HCT116 (cell line): ENCODE measurements around the gene HSD3B7. TPM values are rescaled to one million over a fixed set of nuclear protein-coding genes. Genes with fewer than 3 reads are reported as not detected.

Source experiments
- ATAC-seq: fragments of 200-7000 bp; cut with Tn5 transposase; 2 replicates; pipeline ENCODE4 v1.9.1; 2020; ENCODE audit warnings: mild to moderate bottlenecking, moderate library complexity
- BruUV-seq: library from RNA; stranded (reverse); fragments of 400-500 nt; replicated peaks from 2 replicates; lab custom pipeline; 2021; lab: Mats Ljungman, UMichigan
- CTCF ChIA-PET: fragments of 300-600 bp; sonication (Branson Sonifier 250); formaldehyde crosslinking; loops from one replicate; lab custom pipeline; 2021; ENCODE audit warnings: antibody characterized with exemption; lab: Charles Lee
- POLR2A ChIA-PET: fragments of 300-600, 350-600 bp; sonication (Branson Sonifier 250); formaldehyde crosslinking; loops from one replicate; lab custom pipeline; 2021; ENCODE audit warnings: antibody characterized with exemption; lab: Charles Lee
- RAD21 ChIA-PET, 2 experiments: fragments of 300-600 bp; sonication (Branson Sonifier 250); formaldehyde crosslinking; loops; one replicate each; lab custom pipeline; 2023; ENCODE audit warnings: low total read pairs in 2 of 2; ENCODE audit not compliant: uncharacterized antibody in 2 of 2, unreplicated experiment in 2 of 2, low non-redundant PET in 1 of 2; lab: Charles Lee
- DNase-seq: peaks from one replicate; pipeline ENCODE4 v3.0.0-alpha.2; 2010; ENCODE audit warnings: low read depth, low spot score
- H2AFZ ChIP-seq: fragments of 200-600 bp; shearing (Covaris generic), sonication (generic); 2 replicates; pipeline ENCODE4 v1.6.1; 2017; ENCODE audit warnings: low read depth, mixed run types, mixed read lengths, antibody characterized with exemption, low read length; ENCODE audit not compliant: poor library complexity, severe bottlenecking
- H3K27ac ChIP-seq: 2 replicates; pipeline ENCODE4 v1.5.1; 2012; ENCODE audit warnings: low read depth, low read length
- H3K27me3 ChIP-seq: fragments of 200-600 bp; sonication (generic); 2 replicates; pipeline ENCODE4 v1.6.1; 2016; ENCODE audit warnings: mixed run types, low read length, mixed read lengths; ENCODE audit not compliant: insufficient read depth
- H3K36me3 ChIP-seq, 2 experiments: fragments of 200-500 bp in 1 of 2; fragments of 200-600 bp in 1 of 2; sonication (Bioruptor generic) in 1 of 2; sonication (generic) in 1 of 2; 2 replicates each; pipeline versions ENCODE4 v1.5.1 to v1.6.1; 2014 to 2016; ENCODE audit warnings: low read length in 2 of 2, inconsistent platforms in 1 of 2, mixed read lengths in 1 of 2, mixed run types in 1 of 2; ENCODE audit not compliant: insufficient read depth in 2 of 2, control insufficient read depth in 1 of 2
- H3K4me1 ChIP-seq, 2 experiments: fragments of 200-600 bp in 1 of 2; sonication (generic) in 1 of 2; 2 replicates each; pipeline versions ENCODE4 v1.5.1 to v1.6.1; 2012 to 2017; ENCODE audit warnings: low read length in 2 of 2, inconsistent platforms in 1 of 2, mild to moderate bottlenecking in 1 of 2, mixed read lengths in 1 of 2, mixed run types in 1 of 2, moderate library complexity in 1 of 2; ENCODE audit not compliant: insufficient read depth in 2 of 2, control insufficient read depth in 1 of 2
- H3K4me2 ChIP-seq: fragments of 200-600 bp; sonication (generic); 2 replicates; pipeline ENCODE4 v1.6.1; 2017; ENCODE audit warnings: mixed run types, low read length, mixed read lengths
- H3K4me3 ChIP-seq, 2 experiments: fragments of 200-600 bp in 1 of 2; sonication (generic) in 1 of 2; replicated peaks in 1 of 2; 2 replicates each; pipeline ENCODE4 v1.5.1; 2011 to 2016; ENCODE audit warnings: low read length in 2 of 2, control low read depth in 1 of 2, low read depth in 1 of 2, mild to moderate bottlenecking in 1 of 2, mixed read lengths in 1 of 2, mixed run types in 1 of 2
- H3K79me2 ChIP-seq: fragments of 200-600 bp; sonication (generic); 2 replicates; pipeline ENCODE4 v1.6.1; 2017; ENCODE audit warnings: mild to moderate bottlenecking, mixed run types, low read length, moderate library complexity, mixed read lengths; ENCODE audit not compliant: insufficient read depth
- H3K9ac ChIP-seq: fragments of 200-600 bp; sonication (generic); 2 replicates; pipeline ENCODE4 v1.6.1; 2016; ENCODE audit warnings: low read length, mixed read lengths
- H3K9me2 ChIP-seq: fragments of 200-600 bp; sonication (generic), shearing (Covaris generic); 2 replicates; pipeline ENCODE4 v1.6.1; 2017; ENCODE audit warnings: mixed run types, mild to moderate bottlenecking, moderate library complexity; ENCODE audit not compliant: insufficient read depth
- H3K9me3 ChIP-seq, 2 experiments: fragments of 200-500 bp in 1 of 2; fragments of 200-600 bp in 1 of 2; sonication (Bioruptor generic) in 1 of 2; sonication (generic) in 1 of 2; 2 replicates each; pipeline ENCODE4 v1.6.1; 2014 to 2017; ENCODE audit warnings: low read length in 2 of 2, mixed read lengths in 2 of 2, inconsistent platforms in 1 of 2, low read depth in 1 of 2, mild to moderate bottlenecking in 1 of 2, mixed run types in 1 of 2, moderate library complexity in 1 of 2; ENCODE audit not compliant: control insufficient read depth in 1 of 2, insufficient read depth in 1 of 2
- H4K20me1 ChIP-seq: fragments of 200-600 bp; sonication (generic), shearing (Covaris generic); 2 replicates; pipeline ENCODE4 v1.6.1; 2017; ENCODE audit warnings: mixed run types, mild to moderate bottlenecking, moderate library complexity; ENCODE audit not compliant: insufficient read depth
- CTCF ChIP-seq, 3 experiments: fragments of 200-600 bp in 1 of 3; sonication (generic) in 1 of 3; IDR thresholded peaks in 2 of 3; conservative IDR thresholded peaks in 1 of 3; 2 replicates each; pipeline ENCODE4 v1.5.1; 2012 to 2017; ENCODE audit warnings: low read depth in 2 of 3, low read length in 2 of 3, antibody characterized with exemption in 1 of 3, borderline replicate concordance in 1 of 3, control low read depth in 1 of 3, mild to moderate bottlenecking in 1 of 3, mixed read lengths in 1 of 3, mixed run types in 1 of 3, moderate library complexity in 1 of 3; ENCODE audit not compliant: insufficient read depth in 1 of 3
- ELF1 ChIP-seq: IDR thresholded peaks from 2 replicates; pipeline ENCODE4 v1.6.1; 2012; ENCODE audit warnings: low read depth, borderline replicate concordance
- EZH2 ChIP-seq: fragments of 200-600 bp; sonication (generic); IDR thresholded peaks from 2 replicates; pipeline ENCODE4 v1.6.1; 2017; ENCODE audit warnings: antibody characterized with exemption, mixed run types
- POLR2AphosphoS5 ChIP-seq: IDR thresholded peaks from 2 replicates; pipeline ENCODE4 v1.6.1; 2011; ENCODE audit warnings: mild to moderate bottlenecking, low read depth, low read length, moderate library complexity
- YY1 ChIP-seq: IDR thresholded peaks from 2 replicates; pipeline ENCODE4 v1.6.1; 2011; ENCODE audit warnings: low read length, low read depth, moderate library complexity, mild to moderate bottlenecking; ENCODE audit not compliant: insufficient replicate concordance; ENCODE audit errors: extremely low read depth
- intact Hi-C: fragments of 100-400 bp; cut with micrococcal nuclease; formaldehyde crosslinking; loops from 2 replicates; pipeline ENCODE4 v1.10.0; 2022
- total RNA-seq: library from RNA; stranded (reverse); gene quantifications from one replicate; pipeline ENCODE4 v1.2.1, GENCODE V29; 2021; ENCODE audit not compliant: unreplicated experiment

The HSD3B7 gene
- total RNA-seq, 1 experiment from 2014 or later = 8.6 TPM

GRCh38 chr16:30953511-30954124, 31.4 kb upstream of the HSD3B7 start:
- Histone ChIP-seq H3K4me3 (no peak overlapping the region), H2AFZ (no peak overlapping the region), H3K9me3 (no peaks in the 10 kb centered on the region), H3K79me2 (peaks cover 7% of the 10 kb centered on the region), H3K9me2 (no peaks in the 10 kb centered on the region), H4K20me1 (no peaks in the 10 kb centered on the region), H3K27ac (peak overlapping the region; percentile 17), H3K9ac (no peak overlapping the region), H3K4me1 (peaks cover 29 to 47% of the 10 kb centered on the region in 2 experiments), H3K4me2 (peak overlapping the region; percentile 41), H3K27me3 (no peaks in the 10 kb centered on the region), H3K36me3 (no peaks in the 10 kb centered on the region)
- POLR2A ChIA-PET = interaction anchor here (1.0 to 1.3 kb wide), 3 partner anchors 12 to 226 kb away, joined by 3 to 4 read pairs (median 4); partner anchors contain the start of genes FUS, ZNF646 and ZNF668
- peak; percentile 47 for ATAC-seq
- DNase-seq = peak; percentile 71
- BruUV-seq = no TSS peak
- peak; percentile 11 for TF ChIP-seq YY1
- no peak for TF ChIP-seq ELF1
- peak in 2 of 3 experiments; percentile 84 to 87; a peak in 4 of 6 replicates for TF ChIP-seq CTCF (IDR thresholded peaks at IDR 0.05 in 2 of 3, conservative IDR thresholded peaks at IDR 0.05 in 1 of 3; ENCODE audit: borderline replicate concordance in 1 of 3, insufficient read depth in 1 of 3, low read depth in 2 of 3, low read length in 2 of 3)
- intact Hi-C loops = loop anchor here (10.0 kb wide), 2 partner anchors 141 to 491 kb away; partner anchors contain the start of genes VKORC1 and ZNF843
- RAD21 ChIA-PET = interaction anchor here in 1 of 2 experiments (0.8 kb wide), 2 partner anchors 189 to 506 kb away, joined by 3 to 4 read pairs; partner anchors contain the start of gene ARMC5
- CTCF ChIA-PET = interaction anchor here (0.7 to 3.1 kb wide), 25 partner anchors 9 to 915 kb away, joined by 3 to 18 read pairs (median 4); partner anchors contain the start of genes ARMC5, DCTPP1, KAT8 and TRIM72

GRCh38 chr16:30954993-30955392, 30.0 kb upstream of the HSD3B7 start:
- BruUV-seq = no TSS peak
- no peak overlapping the region for H3K4me3 ChIP-seq

More at GRCh38 chr16:30954993-30955392, 30.0 kb upstream of the HSD3B7 start:
- ChIA-PET CTCF (interaction anchor here (0.9 kb wide), 1 partner anchor 13 kb away, joined by 3 read pairs; no protein-coding TSS in a partner anchor), RAD21 (no interaction called here), POLR2A (no interaction called here)
- no peak overlapping the region for H2AFZ ChIP-seq
- no peak overlapping the region for H3K9ac ChIP-seq
- peaks cover 10 to 12% of the 10 kb centered on the region in 2 experiments for H3K36me3 ChIP-seq
- no peaks in the 10 kb centered on the region for H3K27me3 ChIP-seq
- no peak for TF ChIP-seq EZH2
- TF ChIP-seq POLR2AphosphoS5 = no peak
- no peaks in the 10 kb centered on the region for H3K9me2 ChIP-seq
- H4K20me1 ChIP-seq = no peaks in the 10 kb centered on the region
- H3K9me3 ChIP-seq = no peaks in the 10 kb centered on the region
- no peak for DNase-seq
- H3K79me2 ChIP-seq = peaks cover 17% of the 10 kb centered on the region
- intact Hi-C loops = loop anchor here (10.0 kb wide), 2 partner anchors 140 to 490 kb away; partner anchors contain the start of genes VKORC1 and ZNF843
- H3K4me1 ChIP-seq = peaks cover 32 to 41% of the 10 kb centered on the region in 2 experiments
- no peak overlapping the region for H3K27ac ChIP-seq
- no peak for ATAC-seq
- no peak overlapping the region for H3K4me2 ChIP-seq
